ENCODE data around the gene SULT1C2.

The SULT1C2 gene

DNA sequence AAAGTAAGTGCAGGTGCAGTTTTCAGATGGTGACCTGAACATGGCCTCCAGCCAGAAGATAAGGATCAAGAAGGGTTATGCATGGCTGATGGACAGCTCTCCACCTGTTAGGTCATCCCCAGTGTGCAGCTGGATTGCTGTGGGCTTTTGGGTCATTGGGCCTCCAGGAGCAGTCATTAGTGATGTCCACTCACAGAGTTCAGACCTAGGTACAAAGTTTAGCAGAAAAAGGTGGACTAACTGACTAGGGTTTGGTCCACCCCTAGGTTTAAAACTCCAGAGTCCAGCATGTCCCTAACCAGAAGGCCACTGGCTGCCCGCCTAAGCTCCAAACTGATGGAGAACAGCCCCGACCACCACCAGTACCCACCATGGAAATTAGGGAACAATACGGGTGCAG, 18.3 kb upstream of the SULT1C2 start:
- Histone ChIP-seq H3K27me3 (ENCODE audit: insufficient read depth, low read length, poor library complexity, severe bottlenecking) (no peaks in the 10 kb centered on the region), H3K4me3 (ENCODE audit: low read length, poor library complexity, severe bottlenecking) (no peak overlapping the region), H2AFZ (ENCODE audit: low read length) (no peak overlapping the region), H3K4me2 (ENCODE audit: low read depth, low read length, poor library complexity, severe bottlenecking) (no peak overlapping the region), H3K79me2 (ENCODE audit: insufficient read depth, low read length) (no peaks in the 10 kb centered on the region), H3K9ac (ENCODE audit: low read depth, low read length, poor library complexity, severe bottlenecking) (no peak overlapping the region), H3F3A (ENCODE audit: low read depth) (no peaks in the 10 kb centered on the region), H3K9me2 (replicated peaks; ENCODE audit: low read depth, low read length) (no peaks in the 10 kb centered on the region), H3K4me1 (ENCODE audit: insufficient read depth, low read length, poor library complexity, severe bottlenecking) (no peaks in the 10 kb centered on the region), H4K20me1 (ENCODE audit: insufficient read depth, low read length, poor library complexity, severe bottlenecking) (no peaks in the 10 kb centered on the region), H3K9me3 (ENCODE audit: insufficient read depth, low read depth, low read length) (no peaks in the 10 kb centered on the region), H3K36me3 (ENCODE audit: insufficient read depth, low read length) (no peaks in the 10 kb centered on the region)
- TF ChIP-seq, protein P1, sequence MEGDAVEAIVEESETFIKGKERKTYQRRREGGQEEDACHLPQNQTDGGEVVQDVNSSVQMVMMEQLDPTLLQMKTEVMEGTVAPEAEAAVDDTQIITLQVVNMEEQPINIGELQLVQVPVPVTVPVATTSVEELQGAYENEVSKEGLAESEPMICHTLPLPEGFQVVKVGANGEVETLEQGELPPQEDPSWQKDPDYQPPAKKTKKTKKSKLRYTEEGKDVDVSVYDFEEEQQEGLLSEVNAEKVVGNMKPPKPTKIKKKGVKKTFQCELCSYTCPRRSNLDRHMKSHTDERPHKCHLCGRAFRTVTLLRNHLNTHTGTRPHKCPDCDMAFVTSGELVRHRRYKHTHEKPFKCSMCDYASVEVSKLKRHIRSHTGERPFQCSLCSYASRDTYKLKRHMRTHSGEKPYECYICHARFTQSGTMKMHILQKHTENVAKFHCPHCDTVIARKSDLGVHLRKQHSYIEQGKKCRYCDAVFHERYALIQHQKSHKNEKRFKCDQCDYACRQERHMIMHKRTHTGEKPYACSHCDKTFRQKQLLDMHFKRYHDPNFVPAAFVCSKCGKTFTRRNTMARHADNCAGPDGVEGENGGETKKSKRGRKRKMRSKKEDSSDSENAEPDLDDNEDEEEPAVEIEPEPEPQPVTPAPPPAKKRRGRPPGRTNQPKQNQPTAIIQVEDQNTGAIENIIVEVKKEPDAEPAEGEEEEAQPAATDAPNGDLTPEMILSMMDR (conservative IDR thresholded peaks at IDR 0.05; ENCODE audit: low read length), result no peak
- TF ChIP-seq EZH2phosphoT487 (IDR thresholded peaks at IDR 0.05; ENCODE audit: borderline replicate concordance), result no peak

DNA sequence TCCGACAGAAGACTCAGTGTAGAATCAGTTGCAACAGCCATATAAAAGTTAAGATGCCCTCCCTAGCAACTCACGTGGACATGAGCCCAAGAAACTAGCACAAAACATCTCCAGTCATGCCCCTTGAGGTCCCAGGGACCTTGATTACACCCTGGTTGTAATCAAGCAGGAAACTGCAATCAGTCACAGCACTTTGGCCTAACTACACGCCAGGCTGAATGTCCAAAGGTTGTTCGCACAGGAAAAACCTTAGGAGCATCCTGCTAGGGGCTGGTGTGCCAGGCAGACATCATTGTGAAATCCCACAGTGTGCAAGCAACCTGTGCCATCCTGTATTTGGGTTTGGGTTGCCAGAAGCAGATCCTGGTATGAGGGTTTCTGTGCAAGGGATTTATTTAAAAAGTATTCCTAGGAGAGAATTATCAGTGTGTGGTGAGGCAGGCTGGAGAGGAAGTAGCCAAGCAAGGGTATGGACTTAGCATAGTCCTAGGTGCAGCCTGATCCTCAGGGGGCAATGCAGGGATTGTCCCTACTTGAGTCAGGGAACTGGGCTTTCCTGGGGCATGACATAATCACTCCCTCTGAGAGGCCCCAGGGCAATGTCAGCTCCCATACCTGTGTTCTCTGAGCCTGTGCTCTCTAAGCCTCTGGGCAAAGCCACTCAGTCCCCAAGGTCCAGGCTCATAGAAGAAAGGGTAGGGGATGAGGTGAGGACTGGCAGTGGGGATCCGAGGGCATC, 17.8 kb upstream of the SULT1C2 start:
- no peaks in the 10 kb centered on the region for H3K9me3 ChIP-seq (ENCODE audit: insufficient read depth, low read depth, low read length)
- no peaks in the 10 kb centered on the region for H3K27me3 ChIP-seq (ENCODE audit: insufficient read depth, low read length, poor library complexity, severe bottlenecking)
- H3F3A ChIP-seq (ENCODE audit: low read depth), result no peaks in the 10 kb centered on the region
- no peaks in the 10 kb centered on the region for H3K9me2 ChIP-seq (replicated peaks; ENCODE audit: low read depth, low read length)
- no peaks in the 10 kb centered on the region for H4K20me1 ChIP-seq (ENCODE audit: insufficient read depth, low read length, poor library complexity, severe bottlenecking)
- TF ChIP-seq, protein P1 (conservative IDR thresholded peaks at IDR 0.05; ENCODE audit: low read length), result no peak
- no peak for TF ChIP-seq EZH2phosphoT487 (IDR thresholded peaks at IDR 0.05; ENCODE audit: borderline replicate concordance)
- no peaks in the 10 kb centered on the region for H3K79me2 ChIP-seq (ENCODE audit: insufficient read depth, low read length)
- no peak overlapping the region for H3K9ac ChIP-seq (ENCODE audit: low read depth, low read length, poor library complexity, severe bottlenecking)
- no peak overlapping the region for H3K4me2 ChIP-seq (ENCODE audit: low read depth, low read length, poor library complexity, severe bottlenecking)
- no peak overlapping the region for H3K4me3 ChIP-seq (ENCODE audit: low read length, poor library complexity, severe bottlenecking)
- no peak overlapping the region for H2AFZ ChIP-seq (ENCODE audit: low read length)
- H3K36me3 ChIP-seq (ENCODE audit: insufficient read depth, low read length), result no peaks in the 10 kb centered on the region
- H3K4me1 ChIP-seq (ENCODE audit: insufficient read depth, low read length, poor library complexity, severe bottlenecking), result no peaks in the 10 kb centered on the region

DNA sequence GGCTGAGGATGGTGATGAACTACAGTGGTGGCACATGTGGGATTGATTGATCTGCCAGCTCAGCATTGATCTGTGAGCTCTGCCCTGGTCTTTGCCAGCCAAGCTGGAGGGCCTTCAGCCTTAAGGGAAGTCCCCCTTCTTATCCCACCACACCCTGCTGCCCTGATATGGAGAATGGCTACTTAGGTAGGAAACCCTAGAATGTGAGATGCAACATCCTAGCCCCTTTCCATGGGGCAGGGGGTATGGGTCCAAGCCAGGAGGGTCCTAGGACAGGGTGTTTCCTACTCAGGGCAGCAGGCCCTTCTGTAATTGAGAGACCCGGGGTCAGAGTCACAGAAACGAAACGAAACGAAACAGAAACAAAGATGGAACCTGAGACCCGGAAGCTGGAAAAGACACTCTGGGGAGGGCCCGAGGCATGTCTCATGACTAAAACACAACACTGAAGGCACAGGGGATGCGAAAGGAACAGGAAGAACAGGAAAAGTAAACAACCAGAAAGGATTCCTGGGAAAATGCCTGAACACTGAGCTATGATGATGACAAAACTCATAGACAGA, 16.9 kb upstream of the SULT1C2 start:
- TF ChIP-seq EZH2phosphoT487 (IDR thresholded peaks at IDR 0.05; ENCODE audit: borderline replicate concordance), result no peak
- TF ChIP-seq, protein P1 (conservative IDR thresholded peaks at IDR 0.05; ENCODE audit: low read length), result no peak
- H3K4me1 ChIP-seq (ENCODE audit: insufficient read depth, low read length, poor library complexity, severe bottlenecking), result no peaks in the 10 kb centered on the region
- H3K9me2 ChIP-seq (replicated peaks; ENCODE audit: low read depth, low read length), result no peaks in the 10 kb centered on the region
- H2AFZ ChIP-seq (ENCODE audit: low read length), result no peak overlapping the region
- H3F3A ChIP-seq (ENCODE audit: low read depth), result no peaks in the 10 kb centered on the region
- H3K27me3 ChIP-seq (ENCODE audit: insufficient read depth, low read length, poor library complexity, severe bottlenecking), result no peaks in the 10 kb centered on the region
- H3K4me3 ChIP-seq (ENCODE audit: low read length, poor library complexity, severe bottlenecking), result no peak overlapping the region
- H3K4me2 ChIP-seq (ENCODE audit: low read depth, low read length, poor library complexity, severe bottlenecking), result no peak overlapping the region
- no peaks in the 10 kb centered on the region for H3K9me3 ChIP-seq (ENCODE audit: insufficient read depth, low read depth, low read length)
- H3K79me2 ChIP-seq (ENCODE audit: insufficient read depth, low read length), result no peaks in the 10 kb centered on the region
- no peak overlapping the region for H3K9ac ChIP-seq (ENCODE audit: low read depth, low read length, poor library complexity, severe bottlenecking)
- H4K20me1 ChIP-seq (ENCODE audit: insufficient read depth, low read length, poor library complexity, severe bottlenecking), result no peaks in the 10 kb centered on the region
- H3K36me3 ChIP-seq (ENCODE audit: insufficient read depth, low read length), result no peaks in the 10 kb centered on the region

Data from Loucy (cell line).